KBM-7 (cell line): ENCODE results near the gene GPR107.

Experiments used
- DNase-seq: peaks from one replicate; pipeline ENCODE4 v3.0.0-alpha.2; 2015
- in situ Hi-C: fragments of 300-500 bp; cut with MboI; formaldehyde crosslinking; loops from 2 replicates; pipeline ENCODE4 v1.14.3; 2020; ENCODE audit warnings: low sequenced_read_pairs, low pct_unique_long_range_greater_than_20kb, mixed read lengths

Gene GPR107

DNA sequence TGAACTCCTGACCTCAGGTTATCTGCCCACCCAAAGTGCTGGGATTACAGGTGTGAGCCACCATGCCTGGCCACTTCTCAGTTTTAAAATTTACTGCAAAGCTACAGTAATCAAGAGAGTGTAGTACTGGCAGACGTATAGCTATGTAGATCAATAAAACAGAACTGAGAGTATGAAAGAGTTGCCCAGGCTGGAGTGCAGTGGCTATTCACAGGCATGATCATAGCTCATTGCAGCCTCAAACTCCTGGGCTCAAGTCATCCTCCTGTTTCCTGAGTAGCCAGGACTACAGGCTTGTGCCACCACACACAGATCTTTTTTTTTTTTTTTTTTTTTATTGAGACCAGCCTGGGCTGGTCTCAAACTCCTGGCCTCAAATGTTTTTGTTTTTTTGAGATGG lies 92.0 kb downstream of the GPR107 start:
- no peak for DNase-seq
- in situ Hi-C loops = no loop called here

- DNase-seq = no peak
- in situ Hi-C loops = no loop called here
These were observed 93.5 kb downstream of the GPR107 start for GRCh38 chr9:130147198-130147597.

- no peak for DNase-seq
- in situ Hi-C loops = no loop called here
These were observed 94.2 kb downstream of the GPR107 start for GRCh38 chr9:130147910-130148309.

DNA sequence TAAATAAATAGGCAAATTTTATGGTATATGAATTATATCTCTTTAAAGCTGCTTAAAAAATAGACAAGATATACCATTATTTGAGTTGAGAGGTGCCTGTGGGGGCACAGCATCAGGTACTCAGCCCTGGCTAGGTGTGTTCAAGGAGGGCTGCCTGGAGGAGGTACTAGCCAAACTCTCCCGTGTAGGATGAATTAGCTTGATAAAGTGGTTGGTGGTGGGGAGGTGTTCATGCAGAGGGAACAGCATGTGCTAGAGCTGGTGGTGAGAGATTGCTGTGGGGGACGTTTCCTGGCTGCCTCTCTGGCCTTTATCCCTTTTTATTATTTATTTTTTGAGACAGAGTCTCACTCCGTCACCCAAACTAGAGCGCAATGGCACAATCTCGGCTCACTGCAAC lies 95.3 kb downstream of the GPR107 start:
- in situ Hi-C loops = no loop called here
- DNase-seq = no peak

DNA sequence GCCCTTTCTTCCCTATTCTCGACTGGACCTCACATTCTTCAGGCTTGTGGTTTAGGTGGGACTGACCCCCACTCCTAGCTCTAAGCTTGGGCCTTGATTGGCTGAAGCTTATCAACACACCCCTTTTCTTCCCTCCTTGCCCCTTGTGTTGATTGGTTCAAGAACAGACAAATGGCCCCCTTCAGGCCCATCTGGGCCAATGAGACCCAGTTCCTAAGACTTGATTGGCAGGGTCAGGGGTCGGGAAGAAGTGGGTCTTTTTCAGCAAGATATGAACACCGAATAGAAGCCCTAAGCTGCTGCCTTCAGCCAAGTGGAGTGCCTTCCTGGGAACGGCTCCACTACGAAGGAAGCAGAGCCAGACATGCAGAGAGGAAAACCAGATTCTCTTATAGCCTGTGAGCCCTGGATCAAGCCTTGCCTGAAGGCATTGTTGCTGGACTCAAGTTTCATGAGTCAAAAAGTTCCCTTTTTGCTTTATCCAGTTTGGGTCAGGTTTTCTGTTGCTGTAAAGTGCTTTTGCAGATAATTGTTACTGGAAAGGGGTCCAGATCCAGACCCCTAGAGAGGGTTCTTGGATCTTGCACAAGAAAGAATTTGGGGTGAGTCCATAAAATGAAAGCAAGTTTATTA lies 96.1 kb downstream of the GPR107 start:
- in situ Hi-C loops = no loop called here

GRCh38 chr9:130150779-130151382 lies 97.2 kb downstream of the GPR107 start:
- no peak for DNase-seq
- in situ Hi-C loops = no loop called here

More for the DNA sequence above, 96.1 kb downstream of the GPR107 start:
- DNase-seq = no peak

GRCh38 chr9:130154816-130155215 lies 101.1 kb downstream of the GPR107 start:
- in situ Hi-C loops = no loop called here
- DNase-seq = no peak

GRCh38 chr9:130155647-130156046 lies 101.9 kb downstream of the GPR107 start:
- no peak for DNase-seq
- in situ Hi-C loops = no loop called here

DNA sequence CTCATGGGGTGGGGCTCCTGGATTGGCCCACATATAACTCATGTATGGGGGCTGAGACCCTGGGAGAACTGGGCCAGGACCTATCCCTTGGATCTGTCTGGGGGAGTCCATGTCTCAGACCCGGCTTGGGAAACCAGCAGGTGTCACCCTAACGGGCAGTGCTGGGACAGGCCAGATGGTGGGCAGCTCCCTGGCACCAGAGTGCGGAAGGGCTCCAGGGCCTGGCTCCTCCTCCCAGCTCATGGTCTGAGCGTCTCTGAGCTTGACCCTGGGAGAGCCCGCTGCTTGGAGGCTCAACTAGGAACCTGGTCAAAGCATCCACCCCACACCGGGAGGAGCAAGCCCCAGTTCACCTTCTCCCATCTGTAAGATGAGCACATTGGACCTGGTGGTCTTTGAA lies 103.0 kb downstream of the GPR107 start:
- in situ Hi-C loops = no loop called here

GRCh38 chr9:130157079-130157478 lies 103.4 kb downstream of the GPR107 start:
- in situ Hi-C loops = no loop called here
- DNase-seq = no peak

More for the DNA sequence above, 103.0 kb downstream of the GPR107 start:
- no peak for DNase-seq

DNA sequence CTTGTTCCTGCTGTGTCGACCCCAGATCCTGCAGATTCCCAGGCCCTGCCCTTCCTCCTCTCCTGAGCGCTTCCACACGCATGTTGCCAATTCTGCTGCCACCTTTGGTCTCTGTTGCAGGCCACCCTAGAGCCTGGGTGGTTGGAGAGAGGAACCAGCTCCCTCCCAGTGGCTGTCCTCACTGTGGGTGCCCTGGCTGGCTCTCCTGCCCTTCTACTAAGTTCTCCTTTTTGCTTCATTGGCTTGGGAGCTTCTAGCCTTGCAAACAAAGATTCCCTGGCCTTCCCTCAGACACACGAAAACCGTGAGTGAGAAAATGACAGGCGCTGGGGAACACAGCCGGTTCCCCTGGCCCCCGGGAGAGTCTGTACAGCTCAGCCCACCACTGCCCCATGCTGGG lies 104.3 kb downstream of the GPR107 start:
- in situ Hi-C loops = no loop called here
- no peak for DNase-seq

- no peak for DNase-seq
- in situ Hi-C loops = no loop called here
These were observed 105.4 kb downstream of the GPR107 start for GRCh38 chr9:130159057-130159456.

- in situ Hi-C loops = no loop called here
- no peak for DNase-seq
These were observed 106.4 kb downstream of the GPR107 start for GRCh38 chr9:130159915-130160670.

GRCh38 chr9:130160862-130161470 lies 107.3 kb downstream of the GPR107 start:
- in situ Hi-C loops = no loop called here
- no peak for DNase-seq

DNA sequence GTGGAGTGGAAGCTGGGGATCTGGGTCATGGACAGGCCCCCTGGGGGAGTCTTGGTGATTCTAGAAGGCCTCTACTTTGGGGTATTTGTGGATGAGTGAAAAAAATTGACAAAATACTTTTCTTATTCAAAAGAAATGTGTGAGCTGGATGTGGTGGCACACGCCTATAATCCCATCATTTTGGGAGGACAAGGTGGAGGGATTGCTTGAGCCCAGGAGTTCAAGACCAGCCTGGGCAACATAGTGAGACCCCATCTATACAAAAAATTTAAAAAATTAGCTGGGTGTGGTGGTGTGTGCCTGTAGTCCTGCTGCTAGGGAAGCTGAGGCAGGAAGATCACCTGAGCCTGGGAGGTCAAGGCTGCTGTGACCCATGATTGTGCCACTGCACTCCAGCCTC lies 111.9 kb downstream of the GPR107 start:
- DNase-seq = no peak
- in situ Hi-C loops = no loop called here

- in situ Hi-C loops = no loop called here
- DNase-seq = no peak
These were observed 112.7 kb downstream of the GPR107 start for GRCh38 chr9:130166399-130166798.

- in situ Hi-C loops = no loop called here
- no peak for DNase-seq
These were observed 114.2 kb downstream of the GPR107 start for GRCh38 chr9:130167927-130168326.

DNA sequence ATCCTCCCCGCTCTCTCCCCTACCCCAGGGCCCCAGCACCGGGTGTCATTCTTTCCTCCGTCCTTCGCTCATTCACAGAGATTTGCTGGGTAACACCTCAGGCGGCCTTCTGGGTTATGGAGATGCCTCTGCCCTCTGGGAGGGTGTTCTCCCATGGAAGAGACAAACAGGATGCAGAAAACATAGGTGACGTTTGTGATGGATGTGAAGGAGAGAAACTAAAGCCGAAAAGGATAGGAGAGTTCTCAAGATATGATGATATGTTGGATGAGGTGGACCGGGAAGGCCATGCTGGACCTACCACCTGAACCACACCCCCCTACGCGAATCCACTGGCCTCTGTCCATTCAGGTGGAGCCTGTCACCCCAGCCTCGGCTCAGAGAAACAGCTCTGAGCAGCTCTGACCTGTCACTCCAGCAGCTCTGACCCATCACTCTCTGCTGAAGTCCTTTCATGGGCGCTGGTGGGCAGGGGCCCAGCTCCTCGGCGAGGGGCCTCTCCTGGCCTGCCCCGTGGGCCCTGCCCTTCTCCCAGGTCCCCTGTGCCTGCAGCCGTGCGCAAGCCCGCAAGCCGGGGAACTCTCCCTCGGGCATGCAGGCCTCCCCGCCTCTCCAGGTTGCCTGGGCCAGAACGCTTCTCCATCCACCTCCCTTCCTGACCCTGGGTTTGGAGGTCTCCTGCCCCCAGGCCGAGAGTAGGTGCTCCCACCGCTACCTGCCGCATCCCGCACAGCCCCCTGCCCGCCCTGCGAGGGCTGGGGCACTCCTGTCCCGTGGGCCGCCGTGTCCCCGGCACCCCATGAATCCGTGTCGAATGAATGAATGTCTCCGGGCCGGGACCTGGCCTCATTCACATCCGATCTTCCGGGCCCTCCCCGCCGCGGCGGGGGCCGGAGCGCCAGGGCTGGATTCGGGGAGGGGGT lies 117.8 kb downstream of the GPR107 start:
- no peak for DNase-seq
- in situ Hi-C loops = no loop called here
